Hematopoietic multipotent progenitor cell treated with erythropoietin and hydrocortisone succinate and interleukin-3 and kit ligand, for 8 days (in vitro differentiated cells): ENCODE results near the gene CEP43.

Experiments used
- DNase-seq: peaks from one replicate; pipeline ENCODE4 v3.0.0-alpha.2; 2015

Gene CEP43

GRCh38 chr6:166969390-166970002, 29.7 kb upstream of the CEP43 start:
- DNase-seq = no peak

- no peak for DNase-seq
Measured at GRCh38 chr6:166970091-166970490, 29.1 kb upstream of the CEP43 start.

GRCh38 chr6:166970776-166971175, 28.4 kb upstream of the CEP43 start:
- DNase-seq = no peak

- no peak for DNase-seq
Measured at GRCh38 chr6:166971271-166971670, 27.9 kb upstream of the CEP43 start.

- no peak for DNase-seq
Measured at GRCh38 chr6:166972101-166972500, 27.1 kb upstream of the CEP43 start.

DNA sequence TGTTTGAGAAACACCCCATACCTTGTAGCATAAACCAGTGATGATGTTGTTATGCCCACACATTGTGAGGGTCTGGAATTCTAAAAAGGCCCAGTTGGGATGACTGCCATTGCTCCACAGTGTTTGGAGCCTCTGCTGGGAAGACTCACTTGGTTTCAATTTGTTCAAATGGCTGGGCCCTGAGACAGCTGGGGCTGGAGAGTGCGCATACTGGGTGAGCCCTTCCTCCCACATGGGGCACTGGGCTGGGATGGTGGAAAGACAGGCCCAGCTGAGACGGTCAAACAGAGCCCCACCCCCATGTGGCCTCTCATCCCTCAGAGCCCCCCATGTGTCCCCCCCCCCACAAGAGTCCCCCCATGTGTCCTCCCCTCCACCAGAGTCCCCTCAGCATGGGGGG, 22.6 kb upstream of the CEP43 start:
- no peak for DNase-seq

DNA sequence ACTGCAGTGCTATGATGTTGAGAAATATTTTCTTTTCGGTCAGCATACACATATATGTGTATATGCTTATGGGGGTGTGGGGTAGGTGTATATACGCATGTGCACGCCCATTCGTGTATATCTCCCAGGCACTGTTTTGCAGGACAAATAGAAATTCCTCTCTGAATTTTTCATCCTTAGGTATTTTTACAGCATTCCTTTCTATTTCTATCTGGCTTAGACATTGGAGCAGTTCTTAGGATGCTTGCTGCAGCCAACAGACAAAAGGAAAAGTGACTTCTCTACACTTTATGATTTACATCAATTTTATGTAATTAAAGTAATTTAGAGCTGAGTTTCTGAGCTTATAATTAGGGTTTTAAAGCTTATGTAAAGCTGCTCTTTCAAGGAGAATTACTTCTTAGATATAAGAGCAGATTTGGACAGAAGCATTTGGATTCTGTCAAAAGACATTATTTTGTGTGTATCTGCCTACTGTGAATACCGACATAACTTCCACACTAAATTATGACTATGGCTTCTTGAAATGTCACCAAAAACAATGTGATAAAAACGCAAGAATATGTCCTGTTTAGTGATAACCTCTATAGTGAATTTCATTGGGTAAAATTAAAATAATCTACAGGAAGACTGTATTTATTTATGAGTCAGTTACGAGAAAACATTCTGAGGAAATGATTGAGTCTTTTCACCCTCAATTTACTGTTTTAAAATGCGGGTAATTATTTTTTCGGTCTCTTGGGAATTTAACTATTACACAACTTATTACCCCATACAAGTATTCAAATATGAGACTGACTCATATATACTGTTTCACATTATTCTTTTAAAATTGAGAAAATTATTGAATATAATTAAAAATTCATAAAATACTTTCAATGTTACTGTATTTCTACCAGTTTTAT, 21.3 kb upstream of the CEP43 start:
- no peak for DNase-seq

GRCh38 chr6:166980738-166981137, 18.5 kb upstream of the CEP43 start:
- DNase-seq = no peak

DNA sequence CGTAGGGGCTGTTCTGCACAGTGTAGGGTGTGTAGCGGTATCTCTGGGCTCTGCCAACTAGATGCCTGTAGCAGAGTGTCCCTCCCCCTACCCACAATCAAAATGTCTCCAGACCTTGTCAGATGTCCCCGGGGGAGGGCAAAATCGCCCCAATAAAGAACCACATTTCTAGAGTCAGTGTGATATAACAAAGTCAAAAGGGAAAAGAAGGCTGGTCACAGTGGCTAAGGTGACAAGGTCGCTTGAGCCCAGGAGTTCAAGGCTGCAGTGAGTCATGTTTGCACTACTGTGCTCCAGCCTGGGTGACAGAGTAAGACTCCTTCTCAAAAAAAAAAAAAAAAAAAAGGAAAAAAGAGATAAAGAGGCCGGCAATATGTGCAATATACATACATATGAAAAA, 11.7 kb upstream of the CEP43 start:
- no peak for DNase-seq

GRCh38 chr6:166987930-166988329, 11.3 kb upstream of the CEP43 start:
- peak; percentile 20 for DNase-seq

DNA sequence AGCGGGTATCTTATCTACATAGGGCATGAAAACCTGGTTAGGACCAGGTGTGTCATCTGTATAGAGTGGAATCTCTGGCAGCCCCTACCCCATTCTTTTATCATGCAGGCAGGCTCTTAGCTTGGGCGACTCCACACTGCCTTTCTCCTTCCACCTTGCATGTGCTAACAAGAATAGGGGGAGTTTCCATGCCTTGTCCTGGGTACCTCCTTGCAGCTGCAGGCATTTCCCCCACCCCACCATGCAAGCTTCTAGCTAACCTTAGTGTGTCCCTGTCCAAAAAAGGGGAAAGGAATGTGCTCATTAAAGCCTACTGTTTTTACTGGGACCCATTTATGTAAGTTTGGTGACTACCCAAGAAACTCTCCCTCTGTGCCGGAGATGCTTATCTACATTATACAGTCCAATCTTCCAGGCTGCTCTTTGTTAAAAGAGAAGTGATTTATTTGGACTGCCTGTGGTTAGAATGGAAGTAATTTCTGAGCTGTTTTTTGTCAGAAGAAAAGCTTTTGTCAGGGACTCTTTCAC, 10.5 kb upstream of the CEP43 start:
- DNase-seq = no peak

DNA sequence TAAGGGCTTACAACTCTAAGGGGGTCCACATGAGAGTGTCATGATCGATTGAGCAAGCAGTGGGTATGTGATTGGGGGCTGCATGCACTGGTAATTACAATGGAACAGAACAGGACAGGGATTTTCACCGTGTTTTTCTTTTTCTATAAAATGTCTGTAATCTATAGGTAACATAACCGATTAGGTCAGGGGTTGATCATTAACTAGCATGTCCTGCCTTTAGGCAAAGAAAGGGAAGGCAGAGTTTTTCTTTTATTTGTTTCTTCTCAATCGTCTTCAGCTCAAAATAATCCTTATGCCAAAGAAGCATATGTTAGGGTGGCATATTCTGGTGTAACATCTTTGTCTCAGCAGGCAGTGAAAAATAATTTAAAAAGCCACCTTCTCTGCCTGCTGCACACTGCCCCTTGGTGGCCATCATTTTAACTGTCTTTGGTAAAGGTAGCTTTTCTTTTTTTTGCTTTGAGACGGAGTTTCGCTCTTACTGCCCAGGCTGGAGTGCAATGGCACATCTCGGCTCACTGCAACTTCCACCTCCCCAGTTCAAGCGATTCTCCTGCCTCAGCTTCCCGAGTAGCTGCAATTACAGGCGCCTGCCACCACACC, 9.7 kb upstream of the CEP43 start:
- DNase-seq = peak; percentile 57

GRCh38 chr6:166996406-166996805, 2.8 kb upstream of the CEP43 start:
- peak; percentile 24 for DNase-seq

GRCh38 chr6:166997348-166997747, 1.8 kb upstream of the CEP43 start:
- no peak for DNase-seq

- DNase-seq = peak; percentile 84
Measured at GRCh38 chr6:166997768-166998255, 1.4 kb upstream of the CEP43 start.

DNA sequence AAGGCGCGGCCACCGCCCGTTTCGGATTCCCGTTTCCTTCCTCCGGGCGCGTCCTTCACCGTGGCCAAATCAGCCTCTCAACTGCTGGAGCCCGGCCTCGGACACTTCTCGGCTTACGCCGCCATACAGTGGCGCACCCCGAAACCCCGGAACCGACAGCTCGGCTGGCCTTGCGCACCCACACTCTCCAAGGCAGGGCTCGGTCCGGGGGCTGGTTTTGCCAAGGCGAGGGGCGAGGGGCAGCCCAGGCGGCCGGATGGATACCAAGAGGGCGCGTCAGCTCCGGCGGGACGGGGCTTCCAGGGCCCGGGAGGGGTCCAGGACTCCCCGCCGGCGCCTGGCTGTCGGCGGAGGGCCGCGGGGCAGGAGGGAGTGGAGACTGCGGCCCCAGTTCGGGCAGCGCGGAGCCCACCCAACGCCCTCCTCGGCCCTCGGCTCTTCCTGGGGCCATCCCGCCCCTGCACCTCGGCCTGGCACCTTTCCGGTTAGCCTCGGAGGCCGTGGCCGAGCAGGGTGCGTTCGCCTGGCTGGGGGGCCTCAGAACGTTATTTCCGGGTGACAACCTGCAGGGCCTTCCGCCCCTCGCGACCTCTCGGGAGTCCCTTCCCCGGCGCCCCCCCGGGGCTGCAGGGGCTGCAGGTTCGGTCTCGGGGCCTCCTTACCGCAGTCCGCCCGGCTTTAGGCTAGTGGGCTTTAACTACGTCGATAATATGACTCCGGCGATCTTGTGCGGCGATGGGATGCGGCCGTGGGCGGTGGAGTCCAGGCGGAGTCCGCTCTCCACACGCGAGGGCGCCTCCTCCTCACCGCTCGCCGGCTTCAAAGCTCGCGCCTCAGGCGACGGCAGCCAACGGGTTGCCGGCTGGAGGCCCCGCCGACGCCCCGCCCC, 697 bp upstream of the CEP43 start:
- DNase-seq = peak; percentile 14

GRCh38 chr6:166999884-167000253, 672 bp downstream of the CEP43 start:
- no peak for DNase-seq

DNA sequence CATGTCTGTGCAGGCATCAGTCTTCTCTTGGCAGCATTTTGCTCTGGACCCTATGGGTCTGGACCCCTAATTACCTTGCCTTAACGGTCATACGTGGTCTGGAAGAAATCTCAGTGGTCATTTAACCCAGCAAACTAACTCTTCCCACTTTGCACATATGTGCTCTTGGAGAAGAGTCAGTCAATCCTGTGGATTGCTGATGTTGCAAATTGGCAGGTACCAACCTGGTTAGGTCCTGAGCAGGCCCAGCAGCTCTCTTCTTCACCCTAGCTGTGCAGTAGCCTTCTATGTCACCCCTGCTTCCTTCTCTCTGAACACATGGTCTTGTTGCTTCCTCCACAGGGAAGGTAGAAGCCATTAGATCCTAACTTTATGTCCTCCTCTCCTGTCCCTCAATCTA, 1.6 kb downstream of the CEP43 start:
- no peak for DNase-seq

GRCh38 chr6:167005350-167006159, 6.4 kb downstream of the CEP43 start:
- no peak for DNase-seq

DNA sequence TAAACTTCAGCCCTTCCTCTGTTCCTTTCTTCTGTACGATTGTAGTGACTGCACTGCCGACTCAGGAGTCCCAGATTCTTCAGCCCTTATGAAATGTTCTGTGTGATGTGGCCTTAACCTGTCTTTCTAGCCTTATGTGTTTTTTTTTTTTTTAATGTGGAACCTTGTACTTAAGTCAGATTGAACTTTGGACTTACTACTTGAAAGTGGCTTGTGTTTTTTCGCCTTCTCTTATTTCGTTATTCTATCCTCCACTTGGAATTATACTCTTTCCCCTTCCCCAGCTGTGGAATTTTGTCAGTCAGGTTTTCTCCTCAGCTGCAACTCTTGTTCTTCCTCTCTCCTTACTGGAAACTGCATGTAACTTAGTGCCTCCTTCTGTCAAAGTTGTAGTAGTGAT, 8.8 kb downstream of the CEP43 start:
- DNase-seq = no peak

- no peak for DNase-seq
Measured at GRCh38 chr6:167013067-167013466, 13.9 kb downstream of the CEP43 start.

DNA sequence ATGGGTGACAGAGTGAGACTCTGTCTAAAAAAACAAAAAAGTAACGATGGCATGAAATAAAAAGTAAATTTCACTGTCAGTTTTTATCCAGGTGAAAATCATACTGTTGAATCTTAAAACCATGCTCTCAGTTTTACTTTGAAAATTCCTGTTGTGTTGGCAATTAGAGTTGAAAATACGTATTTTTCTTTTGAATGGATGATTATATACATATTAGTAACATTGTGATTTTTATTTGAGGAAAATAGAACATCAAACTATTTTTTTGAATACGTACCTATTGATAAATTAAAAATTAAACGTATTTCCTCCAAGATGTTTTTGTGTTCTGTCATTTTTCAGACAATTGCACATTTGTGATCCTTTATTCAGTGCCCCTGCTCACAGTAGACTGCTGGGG, 14.7 kb downstream of the CEP43 start:
- no peak for DNase-seq
